HT1080 (cell line): ENCODE measurements around the gene CRIM1. TPM values are rescaled to one million over a fixed set of nuclear protein-coding genes. Genes with fewer than 3 reads are reported as not detected.
"Not testable (repeated sequence)": the region's sequence is repeated elsewhere in the genome, so short reads cannot be mapped to it uniquely, and the experiment has no call there.

Experiments
- DNase-seq: peaks from one replicate; pipeline ENCODE4 v3.0.0-alpha.2; 2015; ENCODE audit warnings: low read depth
- total RNA-seq: library from RNA; depleted of rRNA; stranded (reverse); fragments of >200 nt; shearing (Covaris generic); gene quantifications from 2 replicates; pipeline ENCODE4 v1.2.3, GENCODE V29; 2014

Gene CRIM1
- total RNA-seq, 1 experiment from 2014 or later = 135 TPM

- no peak for DNase-seq
Observed at GRCh38 chr2:36351291-36351690, 4.3 kb upstream of the CRIM1 start.

- peak; percentile 65 for DNase-seq
Observed at GRCh38 chr2:36351736-36352349, 3.7 kb upstream of the CRIM1 start.

- DNase-seq = peak; percentile 66
Observed at GRCh38 chr2:36352701-36353100, 2.9 kb upstream of the CRIM1 start.

- no peak for DNase-seq
Observed at GRCh38 chr2:36354811-36355150, 797 bp upstream of the CRIM1 start.

- no peak for DNase-seq
Observed at GRCh38 chr2:36355890-36356297, 316 bp downstream of the CRIM1 start.

GRCh38 chr2:36356298-36356989 lies 866 bp downstream of the CRIM1 start:
- no peak for DNase-seq

GRCh38 chr2:36356990-36357846 lies 1.6 kb downstream of the CRIM1 start:
- DNase-seq = peak; percentile 79

- peak; percentile 85 for DNase-seq
Observed at GRCh38 chr2:36357847-36358659, 2.5 kb downstream of the CRIM1 start.

GRCh38 chr2:36359067-36359466 lies 3.5 kb downstream of the CRIM1 start:
- no peak for DNase-seq

- DNase-seq = no peak
Observed at GRCh38 chr2:36360063-36360462, 4.5 kb downstream of the CRIM1 start.

- no peak for DNase-seq
Observed at GRCh38 chr2:36360834-36361233, 5.3 kb downstream of the CRIM1 start.

GRCh38 chr2:36361396-36361795 lies 5.8 kb downstream of the CRIM1 start:
- DNase-seq = no peak

GRCh38 chr2:36362291-36362690 lies 6.7 kb downstream of the CRIM1 start:
- DNase-seq = no peak

- DNase-seq = not testable (repeated sequence)
Observed at GRCh38 chr2:36363085-36363484, 7.5 kb downstream of the CRIM1 start.

- DNase-seq = no peak
Observed at GRCh38 chr2:36366491-36367120, 11.0 kb downstream of the CRIM1 start.

GRCh38 chr2:36367486-36367885 lies 11.9 kb downstream of the CRIM1 start:
- DNase-seq = no peak

GRCh38 chr2:36367895-36368353 lies 12.3 kb downstream of the CRIM1 start:
- no peak for DNase-seq

- no peak for DNase-seq
Observed at GRCh38 chr2:36368438-36368837, 12.9 kb downstream of the CRIM1 start.

GRCh38 chr2:36369163-36369562 lies 13.6 kb downstream of the CRIM1 start:
- no peak for DNase-seq

- DNase-seq = no peak
Observed at GRCh38 chr2:36369716-36370115, 14.1 kb downstream of the CRIM1 start.

- no peak for DNase-seq
Observed at GRCh38 chr2:36370281-36370680, 14.7 kb downstream of the CRIM1 start.
